G401 (cell line): ENCODE results near the gene DIAPH1. TPM values are rescaled to one million over a fixed set of nuclear protein-coding genes. Genes with fewer than 3 reads are reported as not detected.

Experiments used
- DNase-seq: peaks from one replicate; pipeline ENCODE4 v3.0.0-alpha.2; 2015; ENCODE audit warnings: low spot score
- in situ Hi-C: cut with HindIII; loops from 2 replicates; pipeline ENCODE4 v1.10.0; 2016; ENCODE audit warnings: low sequenced_read_pairs, mixed read lengths
- total RNA-seq: library from RNA; depleted of rRNA; stranded (reverse); fragments of >200 nt; shearing (Covaris generic); gene quantifications from 2 replicates; pipeline ENCODE4 v1.2.3, GENCODE V29; 2014

DIAPH1 gene
- total RNA-seq, 1 experiment from 2014 or later: 23.5 TPM

- in situ Hi-C loops: no loop called here
- DNase-seq: no peak
Measured at GRCh38 chr5:141586246-141586645, 32.6 kb downstream of the DIAPH1 start.

- DNase-seq: no peak
- in situ Hi-C loops: no loop called here
Measured at GRCh38 chr5:141585594-141585993, 33.2 kb downstream of the DIAPH1 start.

- DNase-seq: no peak
- in situ Hi-C loops: loop anchor here (25.0 kb wide), 1 partner anchor 387 kb away; the partner anchor contains the start of genes PCDHB10, PCDHB11, PCDHB16 and PCDHB8
Measured at GRCh38 chr5:141574122-141574510, 44.7 kb downstream of the DIAPH1 start.

GRCh38 chr5:141573489-141574121 is 45.2 kb downstream of the DIAPH1 start:
- DNase-seq: no peak
- in situ Hi-C loops: loop anchor here (25.0 kb wide), 1 partner anchor 386 kb away; the partner anchor contains the start of genes PCDHB10, PCDHB11, PCDHB16 and PCDHB8

- in situ Hi-C loops: loop anchor here (25.0 kb wide), 1 partner anchor 383 kb away; the partner anchor contains the start of genes PCDHB10, PCDHB11, PCDHB16 and PCDHB8
Measured at GRCh38 chr5:141570655-141571054, 48.1 kb downstream of the DIAPH1 start.

GRCh38 chr5:141567513-141568117 is 51.2 kb downstream of the DIAPH1 start:
- peak; percentile 49 for DNase-seq
- in situ Hi-C loops: loop anchor here (25.0 kb wide), 1 partner anchor 380 kb away; the partner anchor contains the start of genes PCDHB10, PCDHB11, PCDHB16 and PCDHB8

More at GRCh38 chr5:141570655-141571054, 48.1 kb downstream of the DIAPH1 start:
- DNase-seq: no peak

- DNase-seq: no peak
- in situ Hi-C loops: loop anchor here (25.0 kb wide), 1 partner anchor 379 kb away; the partner anchor contains the start of genes PCDHB10, PCDHB11, PCDHB16 and PCDHB8
Measured at GRCh38 chr5:141565826-141566570, 52.8 kb downstream of the DIAPH1 start.

- in situ Hi-C loops: loop anchor here (25.0 kb wide), 1 partner anchor 377 kb away; the partner anchor contains the start of genes PCDHB10, PCDHB11, PCDHB16 and PCDHB8
- DNase-seq: peak; percentile 91
Measured at GRCh38 chr5:141564216-141564692, 54.5 kb downstream of the DIAPH1 start.

GRCh38 chr5:141560725-141561483 is 57.9 kb downstream of the DIAPH1 start:
- peak; percentile 98 for DNase-seq
- in situ Hi-C loops: loop anchor here (25.0 kb wide), 1 partner anchor 374 kb away; the partner anchor contains the start of genes PCDHB10, PCDHB11, PCDHB16 and PCDHB8

GRCh38 chr5:141560151-141560550 is 58.6 kb downstream of the DIAPH1 start:
- in situ Hi-C loops: loop anchor here (25.0 kb wide), 1 partner anchor 373 kb away; the partner anchor contains the start of genes PCDHB10, PCDHB11, PCDHB16 and PCDHB8
- peak; percentile 83 for DNase-seq

GRCh38 chr5:141559461-141559860 is 59.3 kb downstream of the DIAPH1 start:
- DNase-seq: no peak
- in situ Hi-C loops: loop anchor here (25.0 kb wide), 1 partner anchor 372 kb away; the partner anchor contains the start of genes PCDHB10, PCDHB11, PCDHB16 and PCDHB8

- in situ Hi-C loops: loop anchor here (25.0 kb wide), 1 partner anchor 371 kb away; the partner anchor contains the start of genes PCDHB10, PCDHB11, PCDHB16 and PCDHB8
- no peak for DNase-seq
Measured at GRCh38 chr5:141558150-141558549, 60.6 kb downstream of the DIAPH1 start.

GRCh38 chr5:141557681-141558136 is 61.1 kb downstream of the DIAPH1 start:
- peak; percentile 97 for DNase-seq
- in situ Hi-C loops: loop anchor here (25.0 kb wide), 1 partner anchor 370 kb away; the partner anchor contains the start of genes PCDHB10, PCDHB11, PCDHB16 and PCDHB8

GRCh38 chr5:141547921-141548320 is 70.9 kb downstream of the DIAPH1 start:
- in situ Hi-C loops: no loop called here

GRCh38 chr5:141547488-141547887 is 71.3 kb downstream of the DIAPH1 start:
- in situ Hi-C loops: no loop called here

More at GRCh38 chr5:141547921-141548320, 70.9 kb downstream of the DIAPH1 start:
- no peak for DNase-seq

GRCh38 chr5:141543053-141543452 is 75.7 kb downstream of the DIAPH1 start:
- in situ Hi-C loops: no loop called here
- no peak for DNase-seq

More at GRCh38 chr5:141547488-141547887, 71.3 kb downstream of the DIAPH1 start:
- no peak for DNase-seq

GRCh38 chr5:141534492-141535213 is 84.1 kb downstream of the DIAPH1 start:
- DNase-seq: peak; percentile 33
- in situ Hi-C loops: no loop called here
